ENCODE data around the gene TEX38.
"Not testable (repeated sequence)": the region's sequence is repeated elsewhere in the genome, so short reads cannot be mapped to it uniquely, and the experiment has no call there.

Gene TEX38

DNA sequence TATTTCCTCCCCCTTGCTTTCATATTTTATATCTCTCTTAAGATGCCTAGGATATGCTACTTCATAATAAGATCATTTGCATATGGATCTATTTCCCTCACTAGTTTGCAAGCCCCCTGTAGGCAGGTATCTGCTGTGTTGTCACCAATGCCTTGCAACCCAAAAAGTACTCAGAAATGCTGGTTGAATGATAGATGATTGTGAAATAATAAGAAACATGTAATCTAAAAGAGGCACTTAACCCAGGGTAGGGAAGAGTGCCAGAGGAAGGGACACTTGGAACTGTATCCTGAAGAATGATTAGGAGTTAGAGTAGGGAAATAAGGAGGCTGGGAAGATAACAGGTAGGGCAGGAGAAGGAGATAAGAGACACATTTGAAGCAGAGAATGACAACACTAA, 15.8 kb upstream of the TEX38 start:
- no peak for DNase-seq (ENCODE audit: low read depth in 3 of 3)

DNA sequence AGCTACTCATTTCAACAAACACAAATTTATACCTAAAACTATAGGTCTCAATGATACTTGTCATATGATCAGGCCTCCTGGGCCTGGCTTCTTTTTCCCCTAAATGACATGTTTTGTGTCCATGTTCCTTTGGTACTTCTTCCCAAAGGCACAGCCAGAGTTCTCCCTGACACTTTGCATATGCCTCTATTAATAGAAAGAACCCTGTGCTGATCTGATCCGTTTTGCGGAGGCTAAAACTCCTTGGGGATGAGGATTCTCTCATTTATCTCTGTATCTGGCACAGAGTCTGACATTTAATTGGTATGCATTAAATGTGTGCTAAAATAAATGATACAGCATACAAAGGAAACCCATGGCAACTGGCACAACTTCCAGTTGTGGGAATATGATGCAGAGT, 15.0 kb upstream of the TEX38 start:
- no peak for DNase-seq (ENCODE audit: low read depth in 3 of 3)

DNA sequence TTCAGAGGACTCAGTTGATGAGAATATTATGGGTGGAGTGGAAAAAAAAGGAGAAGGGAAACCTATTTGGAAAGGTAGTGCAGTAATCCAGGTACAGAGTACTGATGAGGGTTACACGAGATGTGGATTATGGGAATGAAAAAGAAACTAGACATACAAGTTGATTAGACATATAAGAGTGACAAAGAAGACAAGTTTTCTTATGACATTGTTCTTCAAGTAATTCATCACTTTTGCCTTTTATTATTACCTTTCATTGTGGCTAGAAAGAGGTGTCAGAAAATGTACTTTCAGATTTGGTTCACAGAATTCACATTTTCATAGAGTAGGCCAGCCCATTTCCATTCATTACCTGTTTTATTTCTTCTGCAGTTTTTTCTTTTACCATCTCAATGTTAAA, 13.9 kb upstream of the TEX38 start:
- no peak for DNase-seq (ENCODE audit: low read depth in 3 of 3)

DNA sequence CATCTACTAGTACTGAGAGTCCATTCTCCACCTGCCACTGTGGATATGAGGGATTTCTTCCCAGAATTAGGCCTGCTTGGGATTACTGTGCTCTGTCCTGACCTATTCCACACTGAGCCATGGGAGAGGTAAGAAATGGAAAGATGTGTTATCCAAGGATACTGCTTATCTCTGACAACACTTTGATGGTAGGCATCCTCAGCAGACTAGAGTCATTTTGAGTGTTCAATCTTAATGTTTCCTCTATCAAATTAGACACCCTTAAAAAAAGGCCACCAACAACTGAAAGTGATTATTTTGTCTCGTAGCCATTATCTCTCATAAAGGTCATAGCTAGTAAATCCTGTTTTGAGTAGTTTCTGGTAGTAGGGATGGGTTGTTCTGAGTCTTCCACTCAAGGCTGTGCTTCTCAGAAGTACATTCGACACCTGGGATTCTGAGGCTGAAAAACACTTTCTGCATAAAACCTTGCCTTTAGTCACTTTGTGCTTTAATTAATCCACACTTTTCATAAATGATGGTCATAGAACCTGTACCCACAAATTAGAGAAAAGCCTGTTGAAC, 12.3 kb upstream of the TEX38 start:
- DNase-seq (ENCODE audit: low read depth in 3 of 3) = no peak

DNA sequence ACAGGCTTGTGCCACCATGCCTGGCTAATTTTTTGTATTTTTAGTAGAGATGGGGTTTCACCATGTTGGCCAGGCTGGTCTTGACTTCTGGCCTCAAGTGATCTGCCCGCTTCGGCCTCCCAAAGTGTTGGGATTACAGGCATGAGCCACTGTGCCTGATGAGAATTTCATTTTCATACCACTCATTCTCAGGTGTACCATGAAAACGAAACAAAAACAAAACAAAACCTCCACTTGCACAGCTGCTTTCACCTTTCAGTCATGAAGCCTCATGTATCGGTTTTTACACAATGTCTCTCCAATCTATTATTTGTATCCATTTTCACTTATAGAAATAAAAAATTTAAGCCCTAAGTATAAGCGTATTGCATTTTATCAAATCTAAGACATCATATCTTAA, 11.5 kb upstream of the TEX38 start:
- DNase-seq (ENCODE audit: low read depth in 3 of 3) = not testable (repeated sequence)

DNA sequence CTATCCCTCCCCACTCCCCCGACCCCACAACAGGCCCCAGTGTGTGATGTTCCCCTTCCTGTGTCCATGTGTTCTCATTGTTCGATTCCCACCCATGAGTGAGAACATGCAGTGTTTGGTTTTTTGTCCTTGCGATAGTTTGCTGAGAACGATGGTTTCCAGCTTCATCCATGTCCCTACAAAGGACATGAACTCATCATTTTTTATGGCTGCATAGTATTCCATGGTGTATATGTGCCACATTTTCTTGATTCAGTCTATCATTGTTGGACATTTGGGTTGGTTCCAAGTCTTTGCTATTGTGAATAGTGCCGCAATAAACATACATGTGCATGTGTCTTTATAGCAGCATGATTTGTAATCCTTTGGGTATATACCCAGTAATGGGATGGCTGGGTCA, 8.7 kb upstream of the TEX38 start:
- DNase-seq (ENCODE audit: low read depth in 3 of 3) = not testable (repeated sequence)

DNA sequence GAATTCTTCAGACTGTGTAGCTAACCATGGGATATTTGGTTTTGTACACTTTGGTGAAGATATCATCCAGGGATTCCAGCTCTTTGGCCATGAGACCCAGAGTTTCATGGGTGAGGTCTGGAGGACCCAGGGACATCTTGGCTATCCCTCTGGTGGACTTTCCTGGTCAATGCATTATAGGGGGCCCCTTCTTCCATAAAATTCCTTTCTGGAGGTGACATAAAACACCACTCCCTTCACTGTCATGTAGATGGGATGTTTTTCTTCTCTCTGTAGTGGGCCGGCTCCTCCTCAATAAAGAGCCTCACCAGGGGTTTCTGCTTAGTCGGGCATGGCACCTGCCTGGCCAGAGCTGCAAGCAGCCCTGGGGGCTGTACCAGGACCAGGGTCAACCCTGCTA, 5.7 kb upstream of the TEX38 start:
- no peak for DNase-seq (ENCODE audit: low read depth in 3 of 3)

DNA sequence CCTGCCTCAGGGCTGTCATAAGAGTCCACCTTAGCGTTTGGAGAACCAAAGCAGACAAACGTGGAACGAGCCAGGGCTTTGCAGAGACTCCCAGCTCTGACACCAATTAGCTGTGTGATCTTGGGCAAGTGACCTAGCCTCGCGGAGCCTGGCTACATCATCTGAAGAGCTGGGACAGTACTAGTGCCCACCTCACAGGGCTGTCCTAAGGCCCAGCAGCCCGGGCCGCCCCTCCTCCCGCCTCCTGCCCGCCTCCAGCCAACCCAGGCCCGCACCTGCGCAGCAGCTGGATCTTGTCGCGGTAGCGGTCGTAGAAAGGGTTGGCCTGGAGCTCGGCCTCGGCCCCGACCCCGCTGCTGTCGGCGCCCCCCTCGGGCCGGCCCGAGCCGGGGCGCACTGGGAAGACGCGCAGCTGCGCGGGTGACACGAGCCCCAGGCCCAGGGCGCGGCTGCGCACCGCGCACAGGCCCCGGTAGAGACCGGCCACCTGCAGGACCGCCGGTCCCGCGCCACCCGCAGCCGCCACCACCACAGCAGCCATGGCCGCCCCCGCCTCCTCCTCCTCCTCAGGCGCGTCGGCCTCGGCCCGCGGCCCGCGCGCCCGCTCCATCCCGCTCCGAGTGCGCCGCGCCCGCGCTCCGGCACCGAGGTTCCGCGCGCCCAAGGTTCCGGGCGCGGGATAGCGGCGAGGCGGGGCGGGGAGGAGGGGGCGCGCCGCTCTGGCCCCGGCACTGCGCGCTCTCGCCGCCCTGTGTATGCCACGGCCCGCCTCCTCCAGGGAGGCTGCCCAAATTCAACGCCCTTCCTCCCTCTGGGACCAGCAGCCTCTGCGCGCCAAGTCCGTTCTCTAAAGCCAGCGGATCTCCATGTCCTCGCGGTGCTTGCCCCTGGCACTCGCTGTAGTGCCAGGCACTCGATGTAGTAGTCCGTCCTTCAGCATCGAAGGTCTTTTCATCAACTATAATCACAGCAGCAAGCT, 3.6 kb upstream of the TEX38 start, which contains the start of gene ATPAF1:
Gene ATPAF1 (minus strand): TSS at position 583 of the 979 bp plus-strand sequence. CDS start 42 bp downstream, at position 541.
- peak; percentile 28 to 51 (median 45) for DNase-seq (ENCODE audit: low read depth in 3 of 3)

DNA sequence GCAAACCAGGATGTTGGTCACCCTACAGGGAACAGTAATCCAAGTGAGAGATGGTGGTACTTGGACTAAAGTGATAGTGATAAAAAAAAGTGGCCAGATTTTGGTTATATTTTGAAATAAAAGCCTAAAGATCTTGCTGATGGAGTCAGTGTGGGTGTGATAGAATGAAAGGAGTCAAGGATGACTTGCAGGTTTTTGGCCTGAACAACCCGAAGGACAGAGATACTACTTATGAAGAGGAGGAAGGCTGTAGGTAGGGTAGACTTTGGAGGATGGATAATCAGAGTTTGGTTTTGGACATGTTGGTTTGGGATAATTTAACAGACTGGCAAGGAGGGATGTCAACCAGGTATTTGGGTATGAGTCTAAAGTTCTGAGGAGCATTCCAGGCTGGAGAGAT, 1.5 kb upstream of the TEX38 start:
- no peak for DNase-seq (ENCODE audit: low read depth in 3 of 3)

DNA sequence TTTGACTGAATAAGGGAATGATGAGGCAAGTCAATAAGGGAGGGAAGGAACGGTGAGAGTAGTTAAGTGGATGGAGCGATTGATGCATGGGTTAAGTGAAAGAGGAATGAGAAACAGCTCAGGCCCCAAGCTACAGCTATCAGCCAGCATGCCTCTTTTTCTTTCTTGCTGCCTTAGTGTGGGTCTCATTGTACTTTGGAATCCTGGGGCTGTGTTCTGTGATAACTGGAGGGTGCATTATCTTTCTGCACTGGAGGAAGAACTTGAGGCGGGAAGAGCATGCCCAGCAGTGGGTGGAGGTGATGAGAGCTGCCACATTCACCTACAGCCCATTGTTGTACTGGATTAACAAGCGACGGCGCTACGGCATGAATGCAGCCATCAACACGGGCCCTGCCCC, 1.0 kb downstream of the TEX38 start:
- DNase-seq (ENCODE audit: low read depth in 3 of 3) = no peak

DNA sequence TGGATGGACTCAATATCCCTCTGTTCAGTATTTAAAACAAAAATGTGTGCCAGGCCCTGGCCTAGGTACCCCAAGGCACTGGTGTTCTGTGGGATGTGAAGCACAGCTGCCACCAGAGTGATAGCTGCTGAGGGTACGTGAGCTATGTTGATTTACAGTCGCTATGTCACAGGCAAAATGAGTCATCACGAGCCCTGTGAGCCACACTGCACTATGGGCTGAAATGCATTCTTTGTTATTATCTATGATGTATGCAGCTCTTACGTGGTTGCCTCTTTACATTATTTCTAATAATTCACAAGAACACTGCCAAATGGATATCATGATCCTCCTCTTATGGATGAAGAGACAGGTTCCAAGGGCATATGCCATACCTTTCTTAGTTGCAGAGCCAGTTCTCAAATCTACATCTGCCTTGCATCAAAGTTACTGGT, 2.1 kb downstream of the TEX38 start:
- peak in 1 of 3 experiments; percentile 10 for DNase-seq (ENCODE audit: low read depth in 3 of 3)

DNA sequence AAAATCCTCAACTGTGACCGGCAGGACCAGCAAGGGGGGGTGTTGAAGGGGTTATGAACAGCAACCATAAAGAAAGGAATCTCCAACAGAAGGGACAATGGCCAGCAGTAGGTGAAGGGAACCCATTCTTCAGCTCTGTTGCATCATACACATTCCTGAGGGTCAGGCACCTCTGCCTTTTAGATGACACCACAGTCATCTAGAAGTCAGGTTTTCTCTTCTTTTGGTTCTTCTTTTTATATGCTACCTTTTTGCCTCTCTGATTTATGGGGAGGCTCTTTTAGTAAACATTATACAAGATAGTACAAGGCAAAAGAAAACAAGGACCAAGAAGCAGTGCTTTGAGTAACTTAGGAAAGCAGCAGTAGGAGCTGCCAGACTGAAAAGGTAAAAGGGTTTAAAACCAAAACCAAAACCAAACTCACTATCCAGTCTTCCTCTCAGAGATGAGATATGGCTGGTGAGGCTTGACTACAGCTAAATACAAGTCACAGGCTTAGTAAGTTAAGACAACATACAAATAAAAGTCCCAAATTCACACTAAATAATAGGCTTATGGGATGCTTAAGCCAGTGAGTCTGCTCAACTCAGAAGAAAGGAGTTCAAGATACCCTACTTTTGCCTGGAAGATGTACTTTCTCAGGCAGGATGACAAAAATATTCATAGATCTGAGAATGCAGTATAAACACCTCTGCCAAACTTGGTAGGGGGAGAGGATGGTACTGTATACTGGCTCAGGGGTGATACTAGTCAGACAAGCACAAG, 4.1 kb downstream of the TEX38 start:
- DNase-seq (ENCODE audit: low read depth in 3 of 3) = no peak

DNA sequence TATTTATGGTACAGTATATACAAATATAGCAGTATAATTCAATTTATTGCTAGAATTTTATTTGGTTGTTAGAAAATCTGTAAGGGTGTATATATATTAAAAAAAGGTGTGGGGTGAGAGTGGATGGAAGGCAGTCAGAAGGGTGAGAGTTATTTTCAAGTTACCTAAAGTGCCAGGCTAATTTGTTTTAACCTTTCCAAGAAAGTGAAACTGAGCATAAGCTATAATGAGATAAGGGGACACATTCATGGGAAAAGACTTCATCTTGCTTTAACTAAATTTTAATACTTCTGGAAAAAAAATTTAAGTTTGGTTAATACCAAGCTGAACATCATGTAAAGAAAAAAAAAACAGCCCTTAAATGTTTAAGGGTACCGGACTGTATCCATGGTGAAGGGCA, 4.9 kb downstream of the TEX38 start:
- no peak for DNase-seq (ENCODE audit: low read depth in 3 of 3)

DNA sequence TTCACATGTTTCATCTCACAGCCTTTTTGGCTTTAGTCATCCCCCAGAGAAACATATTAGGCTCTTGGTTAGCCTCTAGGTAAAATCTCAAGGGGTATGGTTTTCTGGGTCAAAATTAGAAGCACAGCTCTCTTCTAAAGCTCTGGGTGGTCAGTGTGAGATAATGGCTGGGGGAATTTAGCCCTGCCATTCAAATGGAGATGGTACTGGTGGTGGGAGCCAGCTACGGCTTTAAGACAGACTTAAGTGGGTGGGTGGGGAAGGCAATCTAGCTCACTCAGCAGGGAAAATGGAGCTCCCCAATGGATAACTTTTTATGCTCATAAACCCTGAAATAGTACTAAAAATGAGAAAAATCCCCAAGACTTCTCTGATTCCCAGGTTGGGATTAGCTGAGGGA, 5.7 kb downstream of the TEX38 start:
- DNase-seq (ENCODE audit: low read depth in 3 of 3) = no peak

DNA sequence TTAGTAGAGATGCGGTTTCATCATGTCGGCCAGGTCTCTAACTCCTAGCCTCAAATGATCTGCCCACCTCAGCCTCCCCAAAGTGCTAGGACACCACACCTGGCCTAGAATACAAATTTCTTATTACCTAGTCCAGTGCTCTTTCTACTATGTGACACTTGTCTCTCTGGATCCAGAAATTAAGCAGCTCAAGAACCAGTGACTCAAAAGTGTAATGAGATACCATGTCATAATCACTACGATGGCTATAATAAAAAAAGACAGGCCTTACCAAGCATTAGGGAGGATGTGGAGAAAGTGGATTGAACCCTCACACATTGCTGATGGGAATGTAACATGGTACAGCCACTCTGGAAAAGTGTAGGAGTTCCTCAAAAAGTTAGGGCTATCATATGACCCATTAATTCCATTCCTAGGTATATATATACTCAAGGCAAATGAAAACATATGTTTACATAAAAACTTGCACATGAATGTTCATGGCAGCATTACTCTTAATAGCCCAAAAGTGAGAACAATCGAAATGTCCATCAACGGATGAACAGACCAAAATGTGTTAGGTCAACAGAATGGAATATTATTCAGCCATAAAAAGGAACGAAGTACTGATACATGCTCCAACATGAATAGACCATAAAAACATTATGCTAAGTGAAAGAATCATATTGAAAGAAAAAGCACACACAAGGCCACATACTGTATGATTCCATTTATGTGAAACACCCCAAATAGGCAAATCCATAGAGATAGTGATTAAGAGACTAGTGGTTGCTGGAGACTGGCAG, 8.3 kb downstream of the TEX38 start:
- no peak for DNase-seq (ENCODE audit: low read depth in 3 of 3)

DNA sequence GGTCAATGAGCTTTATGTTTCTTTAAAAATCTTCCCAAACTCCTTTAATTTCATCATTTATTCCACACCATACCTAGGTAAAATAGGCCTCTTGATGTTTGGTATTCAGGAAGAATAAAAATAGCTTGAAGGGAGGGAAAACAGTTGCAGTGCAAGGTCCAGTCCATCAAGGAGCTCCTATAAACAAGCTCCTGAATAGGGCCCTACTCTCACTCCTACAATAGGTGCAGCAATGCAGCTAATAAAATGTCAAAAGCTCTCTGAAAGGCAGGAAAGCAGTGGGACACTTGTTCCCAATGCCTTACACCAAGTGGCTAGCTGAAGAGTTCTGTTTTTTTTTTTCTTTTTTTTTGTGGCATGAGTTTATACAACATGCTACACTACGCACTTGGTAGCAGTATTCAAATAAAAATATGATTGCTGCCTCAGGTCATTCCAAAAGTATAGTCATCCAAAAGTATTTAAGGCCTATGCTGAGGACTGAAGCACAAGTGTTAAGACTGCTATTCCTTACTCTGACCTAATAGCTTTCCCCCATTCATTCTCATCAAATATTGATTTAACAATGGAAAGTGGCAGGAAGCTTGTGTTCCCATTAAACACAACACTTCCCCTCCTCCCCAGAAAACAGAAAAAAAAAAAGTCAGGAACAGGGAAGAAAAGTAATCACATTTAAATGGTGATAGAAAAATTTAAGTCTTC, 9.8 kb downstream of the TEX38 start:
- DNase-seq (ENCODE audit: low read depth in 3 of 3) = no peak

DNA sequence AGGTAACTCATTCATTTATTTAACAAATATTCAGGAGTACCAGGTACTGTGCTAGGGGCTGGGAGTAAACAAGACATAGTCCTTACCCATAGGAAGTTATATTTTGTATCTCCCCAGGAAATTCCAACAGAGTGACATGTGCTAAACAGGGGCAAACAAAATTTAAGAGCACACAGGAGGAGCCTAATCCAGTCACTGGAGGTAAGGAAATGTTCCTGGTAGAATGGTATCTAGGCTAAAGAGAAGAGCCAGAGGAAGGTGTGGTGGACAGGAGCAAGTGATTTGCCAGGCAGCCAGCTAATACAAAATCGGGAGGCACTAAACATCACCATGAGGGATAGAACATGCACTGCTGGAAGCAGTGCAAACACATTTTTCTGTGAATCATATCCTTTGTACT, 10.4 kb downstream of the TEX38 start:
- no peak for DNase-seq (ENCODE audit: low read depth in 3 of 3)

DNA sequence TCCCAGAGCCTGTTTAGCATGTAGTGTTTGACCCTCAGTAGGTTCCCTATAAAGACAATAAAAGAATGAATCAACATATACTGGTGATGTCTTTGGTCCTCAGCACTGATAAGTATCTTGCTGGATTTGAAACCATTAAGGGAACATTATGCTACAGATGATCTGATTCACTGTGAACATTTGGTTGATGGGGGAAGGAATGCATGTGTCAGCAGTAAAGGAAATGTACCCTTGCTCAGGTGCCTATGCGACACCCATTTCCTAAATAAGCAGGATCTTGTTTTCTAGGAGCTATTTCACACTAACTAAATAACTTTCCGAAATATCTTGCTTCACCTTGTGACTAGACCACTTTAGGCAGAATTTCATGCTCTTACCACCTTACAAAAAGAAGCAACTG, 13.0 kb downstream of the TEX38 start:
- no peak for DNase-seq (ENCODE audit: low read depth in 3 of 3)

DNA sequence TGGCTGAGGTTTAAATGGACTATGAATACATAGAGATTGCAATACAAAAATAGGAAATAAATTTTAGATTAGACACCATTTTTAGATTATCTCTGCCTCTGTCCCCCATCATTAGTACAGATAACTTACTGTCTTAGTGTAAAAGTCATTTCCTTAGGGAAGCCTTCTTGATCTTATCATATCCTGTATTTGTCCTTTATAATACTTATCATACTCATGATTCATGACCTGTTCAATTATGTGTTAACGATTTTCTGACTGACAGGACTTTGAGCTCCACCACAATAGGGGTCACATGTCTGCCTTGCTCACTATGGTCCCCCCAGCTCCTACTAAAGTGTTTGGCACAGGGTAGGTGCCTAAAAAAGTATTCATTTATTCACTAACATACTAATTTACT, 14.6 kb downstream of the TEX38 start:
- no peak for DNase-seq (ENCODE audit: low read depth in 3 of 3)

DNA sequence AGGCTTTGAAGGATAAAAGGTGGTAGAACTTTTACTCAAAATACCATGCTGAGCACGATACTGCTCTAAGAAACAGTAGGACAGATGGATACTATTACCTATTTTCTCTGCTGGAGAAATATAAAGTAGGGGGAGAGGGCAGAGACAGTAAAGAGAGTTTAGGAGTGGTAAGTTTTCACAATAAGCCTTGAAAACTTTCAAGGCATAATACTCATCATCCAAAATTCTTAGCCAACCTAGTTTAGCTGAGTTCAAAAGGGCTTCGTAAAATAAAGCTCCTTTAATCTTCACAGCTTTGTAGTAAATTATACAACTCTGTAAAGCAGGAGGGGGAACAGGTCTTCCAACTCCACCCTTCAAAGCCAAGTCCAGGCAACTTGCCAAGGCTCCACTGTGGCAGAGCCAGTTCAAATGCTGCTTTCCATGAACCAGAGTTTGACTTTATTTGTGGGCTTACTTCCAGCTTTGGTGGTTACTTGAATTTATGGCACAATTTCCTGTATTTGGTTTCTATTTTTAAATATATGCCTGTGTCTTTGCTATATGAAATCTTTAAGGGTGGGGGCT, 15.5 kb downstream of the TEX38 start:
- no peak for DNase-seq (ENCODE audit: low read depth in 3 of 3)
